ENCODE results near the gene MCHR1.

Gene MCHR1

DNA sequence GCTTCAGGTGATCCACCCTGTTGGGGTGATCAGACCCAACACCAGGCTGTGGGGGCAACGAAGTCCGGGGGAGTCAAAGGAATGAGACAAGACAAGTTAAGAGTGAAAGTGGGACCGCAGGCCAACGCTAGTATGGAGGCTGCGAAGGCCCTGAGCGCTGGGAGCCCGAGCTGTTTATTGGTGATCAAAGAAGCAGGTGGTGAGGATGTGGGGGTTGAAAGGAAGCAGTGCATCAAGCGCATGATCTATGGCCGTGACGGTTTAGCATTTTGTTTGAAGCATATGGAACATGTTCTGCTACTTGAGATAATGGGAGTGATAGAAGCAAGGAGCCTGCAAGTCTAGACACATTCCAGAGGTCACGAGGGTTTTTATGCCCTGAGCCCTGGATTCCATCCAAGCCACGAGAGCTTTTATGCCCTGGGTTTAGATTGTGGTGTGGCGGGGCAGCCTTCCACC lies 49.5 kb downstream of the MCHR1 start:
- no peak overlapping the region for H3K27ac ChIP-seq
- TF ChIP-seq, protein P1, sequence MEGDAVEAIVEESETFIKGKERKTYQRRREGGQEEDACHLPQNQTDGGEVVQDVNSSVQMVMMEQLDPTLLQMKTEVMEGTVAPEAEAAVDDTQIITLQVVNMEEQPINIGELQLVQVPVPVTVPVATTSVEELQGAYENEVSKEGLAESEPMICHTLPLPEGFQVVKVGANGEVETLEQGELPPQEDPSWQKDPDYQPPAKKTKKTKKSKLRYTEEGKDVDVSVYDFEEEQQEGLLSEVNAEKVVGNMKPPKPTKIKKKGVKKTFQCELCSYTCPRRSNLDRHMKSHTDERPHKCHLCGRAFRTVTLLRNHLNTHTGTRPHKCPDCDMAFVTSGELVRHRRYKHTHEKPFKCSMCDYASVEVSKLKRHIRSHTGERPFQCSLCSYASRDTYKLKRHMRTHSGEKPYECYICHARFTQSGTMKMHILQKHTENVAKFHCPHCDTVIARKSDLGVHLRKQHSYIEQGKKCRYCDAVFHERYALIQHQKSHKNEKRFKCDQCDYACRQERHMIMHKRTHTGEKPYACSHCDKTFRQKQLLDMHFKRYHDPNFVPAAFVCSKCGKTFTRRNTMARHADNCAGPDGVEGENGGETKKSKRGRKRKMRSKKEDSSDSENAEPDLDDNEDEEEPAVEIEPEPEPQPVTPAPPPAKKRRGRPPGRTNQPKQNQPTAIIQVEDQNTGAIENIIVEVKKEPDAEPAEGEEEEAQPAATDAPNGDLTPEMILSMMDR (conservative IDR thresholded peaks at IDR 0.05), result no peak
- TF ChIP-seq ZFX (IDR thresholded peaks at IDR 0.05), result no peak

DNA sequence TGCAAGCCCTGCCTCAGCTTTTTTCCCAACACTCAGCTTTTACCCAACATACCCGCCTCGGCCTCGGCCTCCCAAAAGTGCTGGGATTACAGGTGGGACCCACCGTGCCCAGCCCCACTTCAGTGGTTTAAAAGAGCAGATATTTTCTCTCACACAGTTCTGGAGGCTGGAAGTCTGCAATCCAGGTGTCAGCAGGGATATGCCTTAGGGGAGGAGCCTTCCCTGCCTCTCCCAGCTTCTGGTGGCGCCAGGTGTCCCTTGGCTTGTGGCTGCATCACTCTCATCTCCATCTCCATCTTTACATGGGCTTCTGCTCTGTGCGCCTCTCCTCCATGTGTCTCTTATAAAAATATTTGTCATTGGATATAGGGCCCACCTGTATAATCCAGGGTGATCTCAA lies 50.0 kb downstream of the MCHR1 start:
- TF ChIP-seq ZFX (IDR thresholded peaks at IDR 0.05), result no peak

More for the DNA sequence above, 50.0 kb downstream of the MCHR1 start:
- no peak overlapping the region for H3K27ac ChIP-seq
